ENCODE data around the gene GINS1. TPM values are rescaled to one million over a fixed set of nuclear protein-coding genes. Genes with fewer than 3 reads are reported as not detected.

The GINS1 gene
- total RNA-seq, 1 experiment from 2014 or later = 74.3 TPM

GRCh38 chr20:25408890-25409289 is 1.4 kb downstream of the GINS1 start:
- H2BK120ac ChIP-seq (ENCODE audit: low read depth, low read length, poor library complexity, severe bottlenecking) = no peak overlapping the region
- no peak overlapping the region for H3K18ac ChIP-seq (ENCODE audit: insufficient read length, low read depth, low read length)
- no peaks in the 10 kb centered on the region for H3K27me3 ChIP-seq (ENCODE audit: insufficient read depth, low read length)
- H4K5ac ChIP-seq (ENCODE audit: insufficient read length, low read depth, low read length) = no peak overlapping the region
- peaks cover 2% of the 10 kb centered on the region for H3K23me2 ChIP-seq (ENCODE audit: insufficient read length, low read depth, low read length, poor library complexity, severe bottlenecking)
- peaks cover 12% of the 10 kb centered on the region; the same call in 1 of the 2 replicates for H3K79me2 ChIP-seq (ENCODE audit: insufficient read depth, low read length)
- DNase-seq = no peak
- no peaks in the 10 kb centered on the region for H4K20me1 ChIP-seq (ENCODE audit: control insufficient read depth, insufficient read depth, insufficient read length)
- Mint-ChIP-seq H3K36me3 (ENCODE audit: insufficient read depth in 1 of 3, low read depth in 3 of 3) (peaks cover 18 to 31% (median 25%) of the 10 kb centered on the region in 3 experiments), H3K27ac (peak overlapping the region; percentile 1 to 85 (median 55); a peak in 6 of 7 replicates), H3K4me3 (peak overlapping the region; percentile 91 to 94), H3K4me1 (peaks cover 16% of the 10 kb centered on the region in 2 experiments), H3K9me3 (peaks cover 11 to 15% of the 10 kb centered on the region in 2 experiments), H3K27me3 (ENCODE audit: low read depth) (no peaks in the 10 kb centered on the region; the same call in 1 of the 2 replicates)
- 100% methylated on average over 1 of the region's 5 CpGs for WGBS (ENCODE audit: extremely low coverage, insufficient read length, low lambda C conversion rate)
- H3K9ac ChIP-seq (ENCODE audit: extremely low read depth, insufficient read length, low read length) = no peak overlapping the region
- H2BK5ac ChIP-seq (ENCODE audit: insufficient read length, low read length) = no peak overlapping the region
- no peak overlapping the region for H2AFZ ChIP-seq (ENCODE audit: low read length)
- H3K9me3 ChIP-seq (ENCODE audit: control insufficient read depth, low read depth, low read length) = no peaks in the 10 kb centered on the region
- H2BK15ac ChIP-seq (ENCODE audit: low read depth, low read length) = no peak overlapping the region
- H3K23ac ChIP-seq (ENCODE audit: insufficient read length, low read depth, low read length) = no peak overlapping the region
- H4K91ac ChIP-seq (ENCODE audit: insufficient read length, low read depth, low read length) = no peak overlapping the region
- H3T11ph ChIP-seq (ENCODE audit: low read length) = no peak overlapping the region
- no peak overlapping the region for H4K8ac ChIP-seq (replicated peaks; ENCODE audit: insufficient read length, low read depth, low read length)
- no peak overlapping the region for H2BK20ac ChIP-seq (ENCODE audit: low read depth, low read length, poor library complexity, severe bottlenecking)
- no peak overlapping the region for H2AK5ac ChIP-seq (ENCODE audit: insufficient read length, low read length)
- no peak overlapping the region for H3K4ac ChIP-seq (ENCODE audit: low read depth, low read length)
- no peak overlapping the region for H3K27ac ChIP-seq (ENCODE audit: insufficient read length, low read depth, low read length)
- no peak overlapping the region for H3K56ac ChIP-seq (ENCODE audit: insufficient read length, low read depth, low read length)
- peak overlapping the region; percentile 89 for H3K4me2 ChIP-seq (ENCODE audit: insufficient read depth, insufficient read length, low read length)
- TF ChIP-seq CTCF (conservative IDR thresholded peaks at IDR 0.05) = no peak
- no peaks in the 10 kb centered on the region for H3K4me1 ChIP-seq (ENCODE audit: insufficient read depth, low read length)
- H2BK12ac ChIP-seq (ENCODE audit: insufficient read length, low read depth, low read length) = no peak overlapping the region
- H3K79me1 ChIP-seq (ENCODE audit: insufficient read depth, low read depth, low read length, poor library complexity, severe bottlenecking) = no peaks in the 10 kb centered on the region
- no peak overlapping the region for H3K14ac ChIP-seq (ENCODE audit: insufficient read depth, low read length)
